Neural crest cell (in vitro differentiated cells): ENCODE results near the gene TRPM3. TPM values are rescaled to one million over a fixed set of nuclear protein-coding genes. Genes with fewer than 3 reads are reported as not detected.

Source experiments
- DNase-seq: peaks from one replicate; pipeline ENCODE4 v3.0.0; 2021; ENCODE audit warnings: low read depth, mixed read lengths, low spot score
- H3K27ac Mint-ChIP-seq: one replicate; pipeline ENCODE4 v1.8.0; 2021; ENCODE audit warnings: mild to moderate bottlenecking, mixed read lengths; ENCODE audit not compliant: unreplicated experiment
- H3K27me3 Mint-ChIP-seq: 2 replicates; pipeline ENCODE4 v1.8.0; 2021; ENCODE audit warnings: low read depth, mild to moderate bottlenecking, mixed read lengths
- H3K36me3 Mint-ChIP-seq: 2 replicates; pipeline ENCODE4 v1.8.0; 2021; ENCODE audit warnings: low read depth, mild to moderate bottlenecking, mixed read lengths
- H3K4me1 Mint-ChIP-seq: 2 replicates; pipeline ENCODE4 v1.8.0; 2021; ENCODE audit warnings: mixed read lengths
- H3K4me3 Mint-ChIP-seq: one replicate; pipeline ENCODE4 v1.8.0; 2021; ENCODE audit warnings: mild to moderate bottlenecking, mixed read lengths
- H3K9me3 Mint-ChIP-seq: 2 replicates; pipeline ENCODE4 v1.8.0; 2021; ENCODE audit warnings: mixed read lengths
- total RNA-seq: library from RNA; stranded (reverse); gene quantifications from 2 replicates; pipeline ENCODE4 v1.2.1, GENCODE V29; 2021
- TF ChIP-seq, protein P1 (sequence below): fragments of 200-600 bp; sonication (generic); conservative IDR thresholded peaks from 2 replicates; pipeline ENCODE4 v1.5.0; 2021; ENCODE audit warnings: antibody characterized with exemption, mild to moderate bottlenecking

Gene TRPM3
- total RNA-seq, 1 donor from 2014 or later: 1.4 TPM

DNA sequence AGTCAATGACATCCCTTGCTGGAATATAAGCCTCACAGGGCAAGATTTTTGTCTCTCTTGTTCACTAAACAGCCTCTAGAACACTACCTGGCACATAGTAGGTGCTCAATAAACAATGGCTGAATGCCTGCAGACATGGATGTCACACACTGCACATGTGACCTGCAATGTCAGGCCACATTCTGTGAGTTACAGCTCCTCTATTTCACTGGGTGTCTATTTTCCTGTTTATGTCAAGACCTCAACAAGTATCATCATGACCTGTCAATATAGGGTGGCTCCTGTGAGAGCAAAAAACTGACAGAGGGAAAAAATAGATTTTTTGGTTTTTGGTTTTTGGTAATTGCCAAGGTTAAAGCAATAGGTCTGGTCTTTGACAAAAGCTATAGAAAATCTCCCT lies 562.3 kb downstream of the TRPM3 start:
- Mint-ChIP-seq H3K27me3 (no peaks in the 10 kb centered on the region), H3K9me3 (no peaks in the 10 kb centered on the region), H3K4me1 (peaks cover 6% of the 10 kb centered on the region), H3K27ac (no peak overlapping the region), H3K4me3 (no peak overlapping the region), H3K36me3 (no peaks in the 10 kb centered on the region)
- TF ChIP-seq, protein P1, sequence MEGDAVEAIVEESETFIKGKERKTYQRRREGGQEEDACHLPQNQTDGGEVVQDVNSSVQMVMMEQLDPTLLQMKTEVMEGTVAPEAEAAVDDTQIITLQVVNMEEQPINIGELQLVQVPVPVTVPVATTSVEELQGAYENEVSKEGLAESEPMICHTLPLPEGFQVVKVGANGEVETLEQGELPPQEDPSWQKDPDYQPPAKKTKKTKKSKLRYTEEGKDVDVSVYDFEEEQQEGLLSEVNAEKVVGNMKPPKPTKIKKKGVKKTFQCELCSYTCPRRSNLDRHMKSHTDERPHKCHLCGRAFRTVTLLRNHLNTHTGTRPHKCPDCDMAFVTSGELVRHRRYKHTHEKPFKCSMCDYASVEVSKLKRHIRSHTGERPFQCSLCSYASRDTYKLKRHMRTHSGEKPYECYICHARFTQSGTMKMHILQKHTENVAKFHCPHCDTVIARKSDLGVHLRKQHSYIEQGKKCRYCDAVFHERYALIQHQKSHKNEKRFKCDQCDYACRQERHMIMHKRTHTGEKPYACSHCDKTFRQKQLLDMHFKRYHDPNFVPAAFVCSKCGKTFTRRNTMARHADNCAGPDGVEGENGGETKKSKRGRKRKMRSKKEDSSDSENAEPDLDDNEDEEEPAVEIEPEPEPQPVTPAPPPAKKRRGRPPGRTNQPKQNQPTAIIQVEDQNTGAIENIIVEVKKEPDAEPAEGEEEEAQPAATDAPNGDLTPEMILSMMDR: no peak
- DNase-seq: no peak

DNA sequence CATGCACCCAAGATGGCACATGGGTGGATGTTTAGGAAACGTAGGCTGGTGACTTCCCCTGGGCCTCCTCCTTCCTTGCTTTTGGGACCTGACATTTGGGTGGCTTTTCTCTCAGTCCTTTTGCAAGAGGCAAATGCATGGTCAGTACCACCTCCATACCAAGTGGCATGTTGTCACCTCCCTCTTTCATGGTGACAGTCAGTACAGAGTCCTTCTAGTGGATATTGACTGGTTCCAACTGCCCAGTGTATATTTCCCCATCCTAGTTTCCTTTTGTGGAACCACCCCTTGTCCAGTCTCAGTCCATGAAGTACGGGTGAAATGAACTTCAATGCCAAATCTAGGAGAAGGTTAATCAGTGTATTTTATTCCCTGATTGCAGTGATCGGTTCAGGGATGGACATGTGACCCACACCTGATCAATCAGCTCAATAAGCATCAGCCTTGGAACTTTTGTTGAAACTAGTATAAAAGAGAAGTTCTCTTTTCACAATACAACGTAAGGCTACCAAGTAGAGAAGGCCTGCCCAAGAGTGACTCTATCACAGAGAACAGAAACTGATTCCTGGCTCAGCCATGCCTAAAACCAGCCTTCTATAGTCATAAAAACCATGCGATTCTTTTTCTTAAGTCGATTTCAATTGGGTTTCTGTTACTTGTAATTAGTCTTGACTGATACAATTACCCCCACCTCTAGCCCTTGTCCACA lies 563.6 kb downstream of the TRPM3 start:
- no peak for DNase-seq
- Mint-ChIP-seq H3K27me3 (no peaks in the 10 kb centered on the region), H3K9me3 (no peaks in the 10 kb centered on the region), H3K4me1 (peaks cover 9% of the 10 kb centered on the region), H3K27ac (no peak overlapping the region), H3K4me3 (no peak overlapping the region), H3K36me3 (no peaks in the 10 kb centered on the region)
- TF ChIP-seq, protein P1: no peak

DNA sequence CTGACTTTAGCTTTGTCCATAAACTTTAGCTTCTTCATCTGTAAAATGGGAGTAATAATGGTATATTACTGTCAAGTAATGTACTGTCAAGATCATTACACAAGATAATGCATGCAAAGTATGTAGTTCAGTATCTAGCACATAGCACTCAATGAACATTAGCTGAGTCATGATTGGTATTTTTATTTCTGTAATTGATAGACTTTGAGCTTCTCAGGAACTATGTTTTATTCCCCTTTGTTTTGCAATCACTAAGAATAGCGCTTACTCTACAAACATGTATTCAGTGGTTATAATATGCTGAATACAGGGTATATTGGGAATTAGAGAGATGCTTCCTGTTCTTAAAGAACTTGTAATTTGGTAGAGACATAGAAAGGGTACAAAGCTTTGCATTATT lies 564.6 kb downstream of the TRPM3 start:
- no peaks in the 10 kb centered on the region for H3K36me3 Mint-ChIP-seq
- no peak for DNase-seq
- H3K9me3 Mint-ChIP-seq: no peaks in the 10 kb centered on the region
- H3K27ac Mint-ChIP-seq: no peak overlapping the region
- peaks cover 9% of the 10 kb centered on the region for H3K4me1 Mint-ChIP-seq
- H3K4me3 Mint-ChIP-seq: no peak overlapping the region
- H3K27me3 Mint-ChIP-seq: no peaks in the 10 kb centered on the region
- TF ChIP-seq, protein P1: no peak

DNA sequence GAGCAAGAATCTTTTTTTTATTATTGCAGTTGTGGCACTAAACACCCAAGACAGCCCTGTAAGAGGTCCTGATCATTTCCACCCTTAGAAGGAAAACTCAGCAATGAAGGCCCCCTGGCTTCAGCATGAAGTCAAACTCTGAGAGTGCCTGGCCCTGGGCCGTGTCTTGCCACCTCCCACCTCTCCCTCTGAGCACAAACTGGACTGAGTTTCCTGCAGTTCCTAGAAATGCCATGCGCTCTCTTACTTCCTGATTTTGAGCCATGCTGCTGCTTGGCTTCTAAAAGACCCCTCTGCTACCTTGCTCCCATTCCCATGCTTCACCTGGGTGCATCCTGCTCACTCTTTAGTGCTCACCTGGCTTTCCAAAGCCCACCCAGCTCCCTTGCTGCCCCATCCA lies 566.5 kb downstream of the TRPM3 start:
- H3K9me3 Mint-ChIP-seq: no peaks in the 10 kb centered on the region
- no peak overlapping the region for H3K27ac Mint-ChIP-seq
- no peaks in the 10 kb centered on the region for H3K27me3 Mint-ChIP-seq
- peaks cover 9% of the 10 kb centered on the region for H3K4me1 Mint-ChIP-seq
- no peaks in the 10 kb centered on the region for H3K36me3 Mint-ChIP-seq
- TF ChIP-seq, protein P1: no peak
- no peak overlapping the region for H3K4me3 Mint-ChIP-seq
- DNase-seq: no peak

DNA sequence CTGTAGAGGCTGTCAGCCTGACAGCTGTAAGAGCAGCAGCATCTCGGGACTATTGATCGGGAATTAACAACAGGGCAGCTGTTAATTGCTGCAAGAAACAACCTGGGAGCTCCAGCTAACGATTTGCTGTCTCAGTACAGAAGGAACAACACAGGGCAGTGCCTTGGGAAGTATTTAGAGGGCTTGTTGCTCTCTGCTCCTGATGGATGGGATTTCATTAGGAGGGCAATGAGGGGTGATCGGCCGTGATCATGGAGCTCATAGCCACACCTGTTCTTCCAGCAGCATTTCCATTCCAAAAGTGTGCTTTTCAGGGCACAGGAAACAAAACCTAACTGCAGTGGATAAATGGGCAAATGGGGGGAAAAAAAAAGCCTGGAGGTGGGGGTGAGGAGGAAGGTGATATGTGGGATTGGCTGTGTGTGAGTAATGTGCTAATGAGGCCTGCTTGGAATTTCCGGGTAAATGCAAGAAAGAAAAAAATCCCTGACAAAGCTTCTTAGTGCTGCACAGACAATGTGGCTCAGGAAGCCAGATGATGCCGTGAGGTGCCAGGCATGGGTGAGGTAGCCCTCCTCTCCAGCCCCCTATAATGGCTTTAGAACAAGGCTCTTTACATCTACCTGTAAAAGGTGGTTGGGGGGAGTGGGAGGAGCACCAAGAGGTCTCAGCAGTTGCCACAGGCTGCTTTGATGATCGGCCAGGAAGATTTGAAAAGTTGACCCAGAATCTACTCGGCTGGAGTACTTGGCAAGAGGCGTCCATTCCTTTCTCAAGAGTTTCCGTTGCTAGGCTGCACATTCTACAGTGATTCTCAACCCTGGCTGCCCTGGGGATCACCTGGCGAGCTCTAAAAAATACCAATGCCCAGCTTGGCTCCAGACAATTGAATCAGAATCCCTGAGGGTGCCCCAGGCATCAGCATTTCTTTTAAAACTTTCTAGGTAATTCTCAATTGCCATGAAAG lies 567.4 kb downstream of the TRPM3 start:
- DNase-seq: no peak
- Mint-ChIP-seq H3K4me1 (peaks cover 9% of the 10 kb centered on the region), H3K27ac (no peak overlapping the region), H3K9me3 (no peaks in the 10 kb centered on the region), H3K36me3 (no peaks in the 10 kb centered on the region), H3K4me3 (no peak overlapping the region), H3K27me3 (no peaks in the 10 kb centered on the region)
- TF ChIP-seq, protein P1: no peak
